GM12872 (cell line): ENCODE data around the gene HSPH1.

Experiments
- TF ChIP-seq, protein P1 (sequence below): IDR thresholded peaks from 3 replicates; pipeline ENCODE4 v1.5.1; 2011; ENCODE audit warnings: low read depth, mild to moderate bottlenecking, low read length, moderate library complexity; ENCODE audit not compliant: insufficient read depth

The HSPH1 gene

DNA sequence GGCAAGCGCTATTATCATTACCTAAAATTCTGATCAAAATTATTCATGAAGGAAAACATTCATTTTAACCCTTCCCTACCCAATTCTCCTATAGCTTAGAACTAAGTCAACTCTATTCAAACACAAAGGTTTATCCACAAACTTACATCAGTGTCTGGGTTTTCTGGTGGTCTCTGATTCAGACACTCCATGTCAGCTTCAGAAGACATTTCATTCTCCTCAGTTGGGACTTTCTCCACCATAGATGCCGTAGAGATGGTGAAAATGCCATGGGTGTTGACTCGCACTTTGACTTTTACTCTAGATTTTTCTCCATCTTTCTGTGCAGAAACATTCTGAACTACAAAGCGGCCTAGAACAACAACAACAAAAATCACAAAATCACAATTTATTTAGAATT, 16.3 kb downstream of the HSPH1 start:
- TF ChIP-seq, protein P1, sequence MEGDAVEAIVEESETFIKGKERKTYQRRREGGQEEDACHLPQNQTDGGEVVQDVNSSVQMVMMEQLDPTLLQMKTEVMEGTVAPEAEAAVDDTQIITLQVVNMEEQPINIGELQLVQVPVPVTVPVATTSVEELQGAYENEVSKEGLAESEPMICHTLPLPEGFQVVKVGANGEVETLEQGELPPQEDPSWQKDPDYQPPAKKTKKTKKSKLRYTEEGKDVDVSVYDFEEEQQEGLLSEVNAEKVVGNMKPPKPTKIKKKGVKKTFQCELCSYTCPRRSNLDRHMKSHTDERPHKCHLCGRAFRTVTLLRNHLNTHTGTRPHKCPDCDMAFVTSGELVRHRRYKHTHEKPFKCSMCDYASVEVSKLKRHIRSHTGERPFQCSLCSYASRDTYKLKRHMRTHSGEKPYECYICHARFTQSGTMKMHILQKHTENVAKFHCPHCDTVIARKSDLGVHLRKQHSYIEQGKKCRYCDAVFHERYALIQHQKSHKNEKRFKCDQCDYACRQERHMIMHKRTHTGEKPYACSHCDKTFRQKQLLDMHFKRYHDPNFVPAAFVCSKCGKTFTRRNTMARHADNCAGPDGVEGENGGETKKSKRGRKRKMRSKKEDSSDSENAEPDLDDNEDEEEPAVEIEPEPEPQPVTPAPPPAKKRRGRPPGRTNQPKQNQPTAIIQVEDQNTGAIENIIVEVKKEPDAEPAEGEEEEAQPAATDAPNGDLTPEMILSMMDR, result no peak

DNA sequence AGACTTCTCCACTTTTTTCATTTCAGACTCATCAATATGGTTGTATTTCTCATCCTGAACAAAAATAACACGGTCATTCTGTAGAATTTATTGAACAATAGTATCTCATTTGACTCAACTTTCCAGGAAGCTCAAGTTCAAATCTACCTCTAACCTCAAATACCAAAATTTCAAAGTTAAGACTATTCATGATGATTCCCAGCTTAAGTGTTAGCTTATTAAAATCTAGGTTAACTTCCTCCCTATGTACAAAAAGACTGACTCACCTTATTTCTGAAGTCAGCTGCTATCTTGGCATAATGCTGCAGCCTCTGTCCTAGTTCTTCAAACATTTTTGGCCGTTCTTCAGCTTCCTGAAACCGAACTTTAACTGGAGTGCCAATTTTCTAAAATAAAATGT, 23.2 kb downstream of the HSPH1 start:
- TF ChIP-seq, protein P1, result no peak

DNA sequence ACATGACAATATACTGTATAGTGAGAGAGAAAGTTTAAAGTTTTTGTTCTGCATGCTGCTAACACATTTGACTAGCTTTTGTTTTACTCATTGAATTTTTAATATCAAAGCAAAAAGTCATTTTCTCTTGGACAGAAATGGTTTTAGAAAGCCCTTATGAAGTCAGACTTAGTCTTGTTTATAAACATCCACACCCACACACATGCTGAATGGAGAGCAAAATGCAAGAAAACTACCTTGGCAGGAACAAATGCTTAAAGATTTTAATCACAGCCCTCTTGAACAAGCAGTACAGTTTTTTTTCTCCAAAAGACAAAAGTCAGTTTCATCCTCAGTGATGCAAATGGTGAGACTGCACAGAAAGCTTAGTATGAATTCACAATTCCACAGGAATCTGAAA, 25.0 kb downstream of the HSPH1 start:
- TF ChIP-seq, protein P1, result no peak

DNA sequence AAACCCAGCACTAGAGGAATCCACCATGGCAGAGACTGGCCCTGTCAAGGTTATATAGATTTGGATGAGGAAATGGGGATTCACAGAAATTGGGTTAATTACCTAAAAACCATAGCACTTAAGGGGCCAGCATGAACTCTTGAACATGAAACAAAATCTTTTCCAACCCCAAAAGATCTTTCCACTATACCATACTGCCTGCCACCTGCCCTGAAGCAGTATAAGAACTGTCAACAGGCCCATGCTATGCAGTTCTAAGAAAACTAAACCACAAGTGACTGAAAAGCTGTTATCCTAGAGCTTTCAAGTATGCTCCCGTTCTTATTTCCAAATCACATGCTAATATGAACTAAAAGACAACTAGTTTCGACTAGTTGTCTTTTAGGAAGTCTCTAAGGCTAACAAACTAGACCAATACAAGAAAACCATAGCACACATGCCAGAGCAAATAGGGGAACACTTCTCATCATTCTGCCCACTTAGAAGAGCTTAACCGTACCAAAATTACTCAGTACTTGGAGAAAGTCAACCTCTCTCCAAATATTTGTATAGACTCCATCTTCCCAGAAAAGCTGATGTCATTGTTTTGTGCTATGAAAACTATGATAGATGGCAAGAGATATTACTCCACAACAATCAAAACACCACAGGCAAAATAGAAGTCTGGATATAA, 27.5 kb downstream of the HSPH1 start:
- TF ChIP-seq, protein P1, result no peak

DNA sequence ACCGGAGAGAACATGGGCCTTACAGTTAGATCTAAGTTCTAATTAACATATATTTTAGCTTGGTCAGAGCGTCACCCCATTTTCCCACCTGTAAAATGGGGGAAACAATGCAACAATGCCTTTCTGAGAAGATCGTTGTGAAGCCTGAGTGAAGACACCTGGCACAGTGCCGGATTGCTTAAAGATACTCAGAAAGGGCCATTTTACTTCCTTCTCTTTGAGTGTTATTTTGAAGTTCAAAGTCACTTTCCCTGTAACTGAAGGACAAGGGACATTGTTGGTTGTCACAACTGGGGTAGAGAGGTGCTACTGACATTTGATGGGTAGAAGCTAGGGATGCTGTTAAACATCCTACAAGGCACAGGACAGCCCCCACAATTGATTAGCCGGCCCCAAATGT, 28.1 kb downstream of the HSPH1 start:
- TF ChIP-seq, protein P1, result no peak

DNA sequence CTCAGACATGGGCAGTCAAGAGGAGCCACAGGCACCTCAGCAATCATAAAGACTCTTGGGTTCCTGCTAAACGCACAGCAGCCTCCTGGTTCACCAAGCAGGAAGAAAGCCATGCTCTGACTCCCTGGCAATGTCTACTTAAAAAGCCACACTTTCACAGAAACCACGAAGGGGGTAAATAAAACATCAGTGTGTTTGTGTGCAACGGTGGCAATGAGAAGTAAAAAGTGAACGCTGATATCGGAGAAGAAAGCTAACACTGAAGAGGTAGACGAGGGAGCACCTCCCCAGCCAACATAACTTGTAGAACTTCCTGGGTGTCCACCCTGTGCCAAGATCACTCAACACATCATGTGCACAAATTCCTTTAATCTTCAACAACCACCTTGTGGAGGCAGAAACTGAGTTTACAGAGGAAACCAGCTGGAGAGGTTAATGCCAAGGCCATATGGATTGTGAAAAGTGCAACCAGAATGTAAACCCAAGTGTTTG, 30.2 kb downstream of the HSPH1 start:
- TF ChIP-seq, protein P1, result no peak

DNA sequence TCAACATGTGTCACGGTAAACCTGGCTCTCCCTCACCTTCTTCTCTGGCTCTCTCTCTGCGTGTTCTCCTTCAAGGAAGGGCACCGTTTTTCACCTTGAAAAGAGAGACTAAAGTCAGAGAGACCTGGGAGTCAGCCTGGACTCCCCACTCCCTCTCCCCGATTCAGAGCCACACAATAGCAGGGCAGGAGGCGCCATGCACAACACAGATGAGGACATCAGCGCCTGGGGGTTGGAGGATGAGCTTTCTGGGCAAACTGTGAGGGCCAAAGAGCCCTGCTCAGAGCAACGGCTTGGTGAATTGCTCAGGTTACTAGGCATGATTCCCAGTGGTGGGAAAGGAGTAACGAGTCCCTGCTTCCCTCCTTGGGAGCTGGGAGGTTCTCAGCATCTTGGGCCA, 32.3 kb downstream of the HSPH1 start:
- TF ChIP-seq, protein P1, result no peak
